Gastroesophageal sphincter (tissue), 4 donors: ENCODE results near the gene SEL1L2. TPM values are rescaled to one million over a fixed set of nuclear protein-coding genes. Genes with fewer than 3 reads are reported as not detected.

ENCODE experiments used
- ATAC-seq: fragments of 150-250 bp; one replicate; pipeline ENCODE4 v1.9.1; 2016; ENCODE audit warnings: mild to moderate bottlenecking, moderate library complexity
- H3K27ac ChIP-seq, 4 donors: fragments of 200-600 bp; sonication (generic) in 3 of 4; 1 replicate in 3 of 4; 2 replicates in 1 of 4; pipeline ENCODE4 v1.5.1; 2016 to 2019
- H3K27me3 ChIP-seq: fragments of 200-600 bp; sonication (generic); one replicate; pipeline ENCODE4 v1.5.1; 2019
- H3K36me3 ChIP-seq, 2 donors: fragments of 200-600 bp; sonication (generic); one replicate each; pipeline ENCODE4 v1.5.1; 2019; ENCODE audit warnings: control low read depth in 1 of 2
- H3K4me1 ChIP-seq, 3 donors: fragments of 200-600 bp; sonication (generic); 1 replicate in 2 of 3; 2 replicates in 1 of 3; pipeline ENCODE4 v1.5.1; 2016 to 2019; ENCODE audit warnings: control low read depth in 2 of 3
- H3K4me3 ChIP-seq, 2 donors: fragments of 200-600 bp; sonication (generic); one replicate each; pipeline ENCODE4 v1.5.1; 2019; ENCODE audit warnings: mild to moderate bottlenecking in 1 of 2, moderate library complexity in 1 of 2
- H3K9me3 ChIP-seq, 3 donors: fragments of 200-600 bp; sonication (generic); one replicate each; pipeline ENCODE4 v1.5.1; 2017 to 2019; ENCODE audit warnings: control low read depth in 2 of 3
- EP300 ChIP-seq: sonication (generic); formaldehyde crosslinking; IDR thresholded peaks from one replicate; pipeline ENCODE4 v1.6.1; 2017; ENCODE audit warnings: antibody characterized with exemption, mild to moderate bottlenecking
- POLR2A ChIP-seq, 2 donors: fragments of 450-650 bp; IDR thresholded peaks; one replicate each; pipeline ENCODE4 v1.6.1; 2017; ENCODE audit warnings: antibody characterized with exemption in 2 of 2, mild to moderate bottlenecking in 2 of 2, moderate library complexity in 1 of 2
- POLR2AphosphoS5 ChIP-seq: sonication (generic); formaldehyde crosslinking; IDR thresholded peaks from one replicate; pipeline ENCODE4 v1.6.1; 2017; ENCODE audit warnings: antibody characterized with exemption
- WGBS, 2 donors: methylation state at CpG; one replicate each; pipeline ENCODE4 v1.1.5; 2018; ENCODE audit warnings: low coverage in 1 of 2; 5-methylcytosine and 5-hydroxymethylcytosine counted together
- total RNA-seq, 4 donors: library from RNA; depleted of rRNA; stranded (reverse); fragments of >200 nt; gene quantifications; one replicate each; pipeline ENCODE4 v1.1.0, GENCODE V29; 2016
- TF ChIP-seq, protein P1 (sequence below), 4 experiments: fragments of 200-600 bp in 2 of 4; fragments of 450-650 bp in 2 of 4; sonication (generic) in 1 of 4; IDR thresholded peaks; one replicate each; pipeline ENCODE4 v1.5.1; 2017 to 2019; ENCODE audit warnings: antibody characterized with exemption in 4 of 4, mild to moderate bottlenecking in 2 of 4, moderate library complexity in 2 of 4

Gene SEL1L2
- total RNA-seq, 4 donors from 2014 or later: not detected

- no peak overlapping the region for H3K4me3 ChIP-seq
- H3K4me1 ChIP-seq: no peaks in the 10 kb centered on the region
- ATAC-seq: no peak
- TF ChIP-seq, protein P1, sequence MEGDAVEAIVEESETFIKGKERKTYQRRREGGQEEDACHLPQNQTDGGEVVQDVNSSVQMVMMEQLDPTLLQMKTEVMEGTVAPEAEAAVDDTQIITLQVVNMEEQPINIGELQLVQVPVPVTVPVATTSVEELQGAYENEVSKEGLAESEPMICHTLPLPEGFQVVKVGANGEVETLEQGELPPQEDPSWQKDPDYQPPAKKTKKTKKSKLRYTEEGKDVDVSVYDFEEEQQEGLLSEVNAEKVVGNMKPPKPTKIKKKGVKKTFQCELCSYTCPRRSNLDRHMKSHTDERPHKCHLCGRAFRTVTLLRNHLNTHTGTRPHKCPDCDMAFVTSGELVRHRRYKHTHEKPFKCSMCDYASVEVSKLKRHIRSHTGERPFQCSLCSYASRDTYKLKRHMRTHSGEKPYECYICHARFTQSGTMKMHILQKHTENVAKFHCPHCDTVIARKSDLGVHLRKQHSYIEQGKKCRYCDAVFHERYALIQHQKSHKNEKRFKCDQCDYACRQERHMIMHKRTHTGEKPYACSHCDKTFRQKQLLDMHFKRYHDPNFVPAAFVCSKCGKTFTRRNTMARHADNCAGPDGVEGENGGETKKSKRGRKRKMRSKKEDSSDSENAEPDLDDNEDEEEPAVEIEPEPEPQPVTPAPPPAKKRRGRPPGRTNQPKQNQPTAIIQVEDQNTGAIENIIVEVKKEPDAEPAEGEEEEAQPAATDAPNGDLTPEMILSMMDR (IDR thresholded peaks at IDR 0.05): no peak
- TF ChIP-seq POLR2AphosphoS5 (no peak), EP300 (no peak), POLR2A (IDR thresholded peaks at IDR 0.05) (no peak)
- WGBS, 2 donors: 83% methylated on average over 1 of the region's 3 CpGs; no CpG with 5 or more reads in 1 of the 2 donors
- no peaks in the 10 kb centered on the region for H3K36me3 ChIP-seq
- H3K9me3 ChIP-seq: no peaks in the 10 kb centered on the region
- no peaks in the 10 kb centered on the region for H3K27me3 ChIP-seq
- H3K27ac ChIP-seq: no peak overlapping the region
Observed at GRCh38 chr20:13947719-13948118, 42.7 kb downstream of the SEL1L2 start.

GRCh38 chr20:13941031-13941430, 49.4 kb downstream of the SEL1L2 start:
- Histone ChIP-seq H3K27me3 (no peaks in the 10 kb centered on the region), H3K4me1 (no peaks in the 10 kb centered on the region), H3K4me3 (no peak overlapping the region), H3K27ac (no peak overlapping the region), H3K36me3 (no peaks in the 10 kb centered on the region), H3K9me3 (no peaks in the 10 kb centered on the region)
- TF ChIP-seq EP300: no peak
- TF ChIP-seq, protein P1 (IDR thresholded peaks at IDR 0.05): no peak
- no peak for TF ChIP-seq POLR2AphosphoS5
- no peak for TF ChIP-seq POLR2A (IDR thresholded peaks at IDR 0.05)
- WGBS, 2 donors: 74 to 88% methylated on average over 6 to 7 of the region's 7 CpGs
- no peak for ATAC-seq

DNA sequence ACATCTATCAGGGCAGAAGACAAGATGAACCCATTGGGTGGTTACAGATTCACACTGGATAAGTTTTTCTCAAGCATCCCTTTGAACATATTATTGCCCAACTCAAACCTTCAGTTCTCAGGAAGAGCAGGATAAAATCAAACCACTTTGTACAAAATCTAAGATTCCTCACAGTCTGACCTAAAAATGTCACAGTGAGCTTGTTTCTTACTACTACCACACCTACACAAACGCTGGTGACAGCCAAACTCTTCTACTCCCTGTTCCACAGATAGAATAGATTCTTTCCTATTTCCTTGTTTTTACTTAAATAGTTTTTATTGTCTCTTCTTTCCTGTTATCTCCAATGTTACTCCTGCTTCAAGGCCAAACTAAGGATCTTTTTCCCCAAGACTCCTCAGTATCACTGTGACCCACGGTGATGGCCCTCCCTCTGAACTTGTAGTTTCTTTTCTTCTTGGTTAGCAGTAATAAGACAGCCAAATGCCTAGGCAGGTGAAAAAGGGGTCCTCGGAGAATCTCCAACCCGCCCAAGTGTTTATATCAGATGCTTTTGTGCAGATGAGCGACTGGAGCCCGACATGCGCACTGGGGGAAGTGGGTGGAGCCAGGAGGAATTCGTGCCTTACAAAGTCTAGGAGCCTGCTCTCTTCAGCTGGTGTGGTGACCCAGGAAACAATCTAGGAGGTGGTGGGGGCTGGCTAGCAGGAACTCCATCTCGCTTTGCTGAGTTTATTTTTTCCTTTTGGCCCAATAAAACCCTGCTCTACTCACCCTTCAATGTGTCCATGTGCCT, 53.4 kb downstream of the SEL1L2 start:
- no peaks in the 10 kb centered on the region for H3K27me3 ChIP-seq
- H3K27ac ChIP-seq: no peak overlapping the region
- TF ChIP-seq, protein P1 (IDR thresholded peaks at IDR 0.05): no peak
- TF ChIP-seq POLR2A (IDR thresholded peaks at IDR 0.05) (no peak), EP300 (no peak), POLR2AphosphoS5 (no peak)
- H3K9me3 ChIP-seq: no peaks in the 10 kb centered on the region
- ATAC-seq: no peak
- H3K4me1 ChIP-seq: no peaks in the 10 kb centered on the region
- no peak overlapping the region for H3K4me3 ChIP-seq
- 80 to 83% methylated on average over 6 to 8 of the region's 9 CpGs for WGBS, 2 donors
- no peaks in the 10 kb centered on the region for H3K36me3 ChIP-seq

GRCh38 chr20:13934992-13935894, 55.2 kb downstream of the SEL1L2 start:
- TF ChIP-seq POLR2AphosphoS5: no peak
- TF ChIP-seq, protein P1 (IDR thresholded peaks at IDR 0.05): no peak
- TF ChIP-seq EP300: no peak
- no peaks in the 10 kb centered on the region for H3K9me3 ChIP-seq
- no peak for ATAC-seq
- H3K4me1 ChIP-seq: no peaks in the 10 kb centered on the region
- no peaks in the 10 kb centered on the region for H3K27me3 ChIP-seq
- no peaks in the 10 kb centered on the region for H3K36me3 ChIP-seq
- H3K27ac ChIP-seq: no peak overlapping the region
- H3K4me3 ChIP-seq: no peak overlapping the region
- WGBS, 2 donors: 47 to 55% methylated on average over 6 of the region's 6 CpGs
